ENCODE data around the gene SNX32.

SNX32 gene

DNA sequence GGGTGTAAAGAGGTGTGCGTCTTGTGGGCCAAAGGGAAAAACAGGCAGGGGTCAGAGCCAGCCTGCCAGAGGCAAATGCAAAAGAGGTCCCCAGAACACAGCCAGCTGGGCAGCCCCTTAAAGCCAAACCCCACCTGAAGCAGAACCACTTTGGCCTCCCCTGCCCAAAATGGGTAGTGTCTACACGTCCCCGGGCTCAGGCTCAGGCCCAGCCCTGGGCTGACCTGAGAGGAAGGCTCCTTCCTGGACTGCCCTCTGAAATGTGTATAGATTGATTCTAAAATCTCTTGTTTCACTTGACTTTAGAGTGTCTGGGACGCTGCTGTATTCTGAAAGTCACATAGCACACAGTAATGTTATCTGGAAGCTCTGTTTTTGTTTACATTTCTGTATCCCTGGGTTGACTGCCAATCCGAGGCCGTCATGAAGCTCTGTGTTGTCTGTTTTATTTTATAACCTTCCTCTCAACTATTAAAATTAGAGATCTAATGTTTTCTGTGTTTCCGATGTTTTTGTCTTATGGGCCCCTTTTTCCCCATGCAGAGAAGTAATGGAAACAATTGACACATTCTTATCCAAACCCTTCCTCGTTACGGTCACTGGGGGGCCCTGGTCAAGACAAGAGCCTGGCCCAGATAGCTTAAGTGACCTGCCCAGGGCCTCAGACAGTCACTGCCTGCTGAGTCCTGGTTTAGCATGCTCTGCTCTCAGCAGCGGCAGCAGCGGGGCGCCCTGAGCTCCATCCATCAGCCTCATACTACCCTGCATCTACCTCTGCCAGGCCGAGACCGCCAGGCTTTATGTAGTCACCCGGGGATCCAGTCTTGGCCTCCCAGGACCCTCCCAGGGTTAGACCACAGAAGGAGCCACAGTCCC, 36.8 kb upstream of the SNX32 start:
- TF ChIP-seq CTCF (IDR thresholded peaks at IDR 0.05; ENCODE audit: low read depth, low read length, missing control alignments) = no peak
- H3K4me3 ChIP-seq (ENCODE audit: low read depth, low read length) = no peak overlapping the region
- DNase-seq (ENCODE audit: low read depth) = no peak
- in situ Hi-C loops (cut with HindIII; ENCODE audit: low sequenced_read_pairs) = no loop called here

DNA sequence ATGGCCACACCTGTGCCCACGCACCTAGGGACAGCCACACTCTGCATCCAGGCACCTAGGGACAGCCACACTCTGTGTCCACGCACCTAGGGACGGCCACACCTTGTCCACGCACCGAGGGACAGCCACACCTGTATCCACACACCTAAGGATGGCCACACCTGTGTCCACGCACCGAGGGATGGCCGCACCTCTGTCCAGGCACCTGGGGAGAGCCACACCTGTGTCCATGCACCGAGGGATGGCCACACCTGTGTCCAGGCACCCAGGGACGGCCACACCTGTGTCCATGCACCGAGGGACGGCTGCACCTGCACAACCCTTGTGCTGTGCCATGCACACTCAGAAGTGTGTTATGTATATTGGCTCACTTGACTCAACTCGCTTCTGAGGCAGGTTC, 36.1 kb upstream of the SNX32 start:
- H3K4me3 ChIP-seq (ENCODE audit: low read depth, low read length) = no peak overlapping the region
- no peak for TF ChIP-seq CTCF (IDR thresholded peaks at IDR 0.05; ENCODE audit: low read depth, low read length, missing control alignments)
- in situ Hi-C loops (cut with HindIII; ENCODE audit: low sequenced_read_pairs) = no loop called here

GRCh38 chr11:65798882-65799281, 34.9 kb upstream of the SNX32 start:
- in situ Hi-C loops (cut with HindIII; ENCODE audit: low sequenced_read_pairs) = no loop called here
- H3K4me3 ChIP-seq (ENCODE audit: low read depth, low read length) = no peak overlapping the region
- no peak for DNase-seq (ENCODE audit: low read depth)
- TF ChIP-seq CTCF (IDR thresholded peaks at IDR 0.05; ENCODE audit: low read depth, low read length, missing control alignments) = no peak

More for the DNA sequence above, 36.1 kb upstream of the SNX32 start:
- DNase-seq (ENCODE audit: low read depth) = no peak

- no peak overlapping the region for H3K4me3 ChIP-seq (ENCODE audit: low read depth, low read length)
- no peak for TF ChIP-seq CTCF (IDR thresholded peaks at IDR 0.05; ENCODE audit: low read depth, low read length, missing control alignments)
- in situ Hi-C loops (cut with HindIII; ENCODE audit: low sequenced_read_pairs) = no loop called here
- no peak for DNase-seq (ENCODE audit: low read depth)
These were observed 32.4 kb upstream of the SNX32 start for GRCh38 chr11:65801153-65801987.

DNA sequence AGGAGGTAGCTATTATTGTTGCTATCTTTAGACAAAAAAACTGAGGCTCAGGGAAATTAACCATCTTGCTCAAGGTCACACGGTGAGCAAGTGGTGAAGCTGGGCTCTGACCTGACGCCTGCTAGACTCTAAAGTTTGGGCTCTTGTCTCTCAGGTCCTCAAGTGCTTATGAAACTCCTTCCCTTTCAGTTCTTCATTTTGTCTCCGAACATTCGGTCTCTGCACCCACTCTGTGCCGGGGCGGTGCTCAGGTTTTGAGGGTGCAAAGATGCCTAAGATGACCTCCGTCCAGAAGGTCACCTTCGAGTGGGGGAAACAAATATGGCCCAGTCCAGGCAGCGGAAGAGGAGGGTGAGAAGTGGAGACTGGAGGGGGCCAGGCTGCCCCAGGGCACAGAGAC, 30.9 kb upstream of the SNX32 start:
- in situ Hi-C loops (cut with HindIII; ENCODE audit: low sequenced_read_pairs) = no loop called here
- TF ChIP-seq CTCF (IDR thresholded peaks at IDR 0.05; ENCODE audit: low read depth, low read length, missing control alignments) = no peak
- no peak overlapping the region for H3K4me3 ChIP-seq (ENCODE audit: low read depth, low read length)
- no peak for DNase-seq (ENCODE audit: low read depth)

DNA sequence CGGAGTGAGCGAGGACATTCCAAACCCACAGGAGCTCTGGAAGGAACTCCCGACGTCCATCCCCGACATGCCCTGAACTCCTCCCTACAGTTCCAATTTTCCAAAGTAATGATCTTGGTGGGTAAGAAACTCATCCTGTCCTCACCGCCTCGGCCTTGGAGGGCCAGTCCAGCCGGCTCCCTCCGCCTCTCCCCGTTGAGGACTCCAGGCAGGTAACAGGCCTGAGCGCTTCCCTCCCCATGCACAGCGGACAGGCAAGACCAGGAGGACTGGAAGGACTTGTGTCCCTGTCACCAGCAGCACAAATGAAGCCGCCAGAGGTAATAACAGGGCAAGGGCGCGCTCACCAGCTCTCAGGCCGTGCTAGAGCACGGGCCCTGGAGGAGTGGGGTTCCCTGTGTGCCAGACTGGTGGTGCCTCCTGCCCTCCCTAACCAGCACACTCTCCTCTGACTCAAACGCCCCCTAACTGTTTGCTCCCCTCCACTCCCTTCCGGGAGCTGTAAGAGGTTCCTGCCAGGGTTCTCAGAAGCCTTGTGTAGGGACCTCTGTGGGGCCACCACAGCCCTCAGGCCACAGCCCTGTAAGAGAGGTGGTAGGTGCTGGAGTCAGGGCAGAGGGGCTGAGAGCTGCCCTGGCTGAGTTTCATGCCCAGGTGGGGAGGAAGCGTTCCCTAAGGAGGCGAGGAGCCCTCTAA, 29.8 kb upstream of the SNX32 start:
- no peak for DNase-seq (ENCODE audit: low read depth)
- in situ Hi-C loops (cut with HindIII; ENCODE audit: low sequenced_read_pairs) = no loop called here
- H3K4me3 ChIP-seq (ENCODE audit: low read depth, low read length) = no peak overlapping the region
- TF ChIP-seq CTCF (IDR thresholded peaks at IDR 0.05; ENCODE audit: low read depth, low read length, missing control alignments) = no peak
